Astrocyte (in vitro differentiated cells and primary cell): ENCODE results near the gene TNRC6A. TPM values are rescaled to one million over a fixed set of nuclear protein-coding genes. Genes with fewer than 3 reads are reported as not detected.

Experiments used
- DNase-seq: peaks from one replicate; pipeline ENCODE4 v3.0.0-alpha.2; 2010; ENCODE audit warnings: low read depth
- FAIRE-seq: peaks from 2 replicates; lab custom pipeline; 2011; peaks lifted over from hg19 to GRCh38; lab: Jason Lieb, UNC
- H2AFZ ChIP-seq: 2 replicates; pipeline ENCODE4 v1.6.0; 2012; ENCODE audit warnings: low read depth, low read length, inconsistent platforms
- H3K27ac ChIP-seq: 2 replicates; pipeline ENCODE4 v1.5.1; 2011; ENCODE audit warnings: low read depth, low read length, inconsistent platforms
- H3K27me3 ChIP-seq: 2 replicates; pipeline ENCODE4 v1.6.0; 2011; ENCODE audit warnings: low read length, inconsistent platforms; ENCODE audit not compliant: insufficient read depth
- H3K36me3 ChIP-seq: 2 replicates; pipeline ENCODE4 v1.5.1; 2011; ENCODE audit warnings: low read length, inconsistent platforms; ENCODE audit not compliant: insufficient read depth
- H3K4me1 ChIP-seq: 2 replicates; pipeline ENCODE4 v1.5.1; 2011; ENCODE audit warnings: low read length, inconsistent platforms; ENCODE audit not compliant: insufficient read depth
- H3K4me2 ChIP-seq: 2 replicates; pipeline ENCODE4 v1.6.0; 2012; ENCODE audit warnings: low read length, inconsistent platforms
- H3K4me3 ChIP-seq: 2 replicates; pipeline ENCODE4 v1.5.1; 2011; ENCODE audit warnings: low read depth, mild to moderate bottlenecking, low read length, inconsistent platforms; ENCODE audit not compliant: insufficient read depth
- H3K79me2 ChIP-seq: 2 replicates; pipeline ENCODE4 v1.6.0; 2012; ENCODE audit warnings: mild to moderate bottlenecking, low read length, inconsistent platforms; ENCODE audit not compliant: insufficient read depth
- H3K9ac ChIP-seq: 2 replicates; pipeline ENCODE4 v1.6.0; 2012; ENCODE audit warnings: mild to moderate bottlenecking, low read length, inconsistent platforms
- H3K9me3 ChIP-seq: 2 replicates; pipeline ENCODE4 v1.5.1; 2012; ENCODE audit warnings: low read depth, mild to moderate bottlenecking, low read length, inconsistent platforms; ENCODE audit not compliant: insufficient read depth
- H4K20me1 ChIP-seq: 2 replicates; pipeline ENCODE4 v1.6.0; 2012; ENCODE audit warnings: low read length, inconsistent platforms; ENCODE audit not compliant: insufficient read depth
- H3K27ac Mint-ChIP-seq: one replicate; pipeline ENCODE4 v1.8.0; 2021; ENCODE audit warnings: mild to moderate bottlenecking, mixed read lengths; ENCODE audit not compliant: unreplicated experiment
- H3K27me3 Mint-ChIP-seq: one replicate; pipeline ENCODE4 v1.8.0; 2021; ENCODE audit warnings: low read depth, mixed read lengths; ENCODE audit not compliant: unreplicated experiment
- H3K36me3 Mint-ChIP-seq: one replicate; pipeline ENCODE4 v1.8.0; 2021; ENCODE audit warnings: low read depth, mixed read lengths; ENCODE audit not compliant: unreplicated experiment
- H3K4me1 Mint-ChIP-seq: one replicate; pipeline ENCODE4 v1.8.0; 2021; ENCODE audit warnings: low read depth, mixed read lengths; ENCODE audit not compliant: unreplicated experiment
- H3K4me3 Mint-ChIP-seq: one replicate; pipeline ENCODE4 v1.8.0; 2021; ENCODE audit warnings: mild to moderate bottlenecking, moderate library complexity, mixed read lengths; ENCODE audit not compliant: unreplicated experiment
- H3K9me3 Mint-ChIP-seq: one replicate; pipeline ENCODE4 v1.8.0; 2021; ENCODE audit warnings: mild to moderate bottlenecking, mixed read lengths; ENCODE audit not compliant: unreplicated experiment
- EZH2 ChIP-seq: IDR thresholded peaks from 2 replicates; pipeline ENCODE4 v1.6.1; 2012; ENCODE audit warnings: mild to moderate bottlenecking, low read length, inconsistent platforms; ENCODE audit not compliant: insufficient read depth
- total RNA-seq: library from RNA; stranded (reverse); gene quantifications from 2 replicates; pipeline ENCODE4 v1.2.1, GENCODE V29; 2021
- TF ChIP-seq, protein P1 (sequence below): IDR thresholded peaks from 2 replicates; pipeline ENCODE4 v1.5.1; 2011; ENCODE audit warnings: low read depth, mild to moderate bottlenecking, inconsistent platforms, low read length, moderate library complexity; ENCODE audit not compliant: insufficient read depth

TNRC6A gene
- total RNA-seq, 1 donor from 2014 or later, result 51.1 TPM

DNA sequence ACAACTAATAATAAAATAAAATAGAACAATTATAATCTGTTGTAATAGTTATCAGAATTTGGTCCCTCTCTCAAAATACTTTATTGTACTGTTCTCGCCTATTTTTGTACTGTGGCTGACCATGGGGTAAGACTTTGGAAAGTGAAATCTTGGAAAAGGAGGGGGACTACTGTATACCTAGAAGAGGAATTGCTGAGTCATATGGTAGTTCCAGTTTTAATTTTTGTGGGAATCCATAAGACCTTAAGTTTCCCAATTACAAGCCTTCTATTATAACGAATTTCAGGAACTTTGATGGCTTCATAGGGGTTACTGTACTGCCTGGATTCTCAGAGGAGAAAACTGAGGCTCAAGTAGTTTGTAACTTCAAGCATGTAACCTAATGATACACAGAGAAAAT, 35.5 kb downstream of the TNRC6A start:
- peaks cover 16% of the 10 kb centered on the region for H3K36me3 ChIP-seq
- no peak overlapping the region for H2AFZ ChIP-seq
- no peak overlapping the region for H3K4me2 ChIP-seq
- H3K27ac Mint-ChIP-seq, result no peak overlapping the region
- no peak overlapping the region for H3K9ac ChIP-seq
- H3K27me3 ChIP-seq, result no peaks in the 10 kb centered on the region
- no peak overlapping the region for H3K27ac ChIP-seq
- H3K9me3 ChIP-seq, result no peaks in the 10 kb centered on the region
- TF ChIP-seq, protein P1, sequence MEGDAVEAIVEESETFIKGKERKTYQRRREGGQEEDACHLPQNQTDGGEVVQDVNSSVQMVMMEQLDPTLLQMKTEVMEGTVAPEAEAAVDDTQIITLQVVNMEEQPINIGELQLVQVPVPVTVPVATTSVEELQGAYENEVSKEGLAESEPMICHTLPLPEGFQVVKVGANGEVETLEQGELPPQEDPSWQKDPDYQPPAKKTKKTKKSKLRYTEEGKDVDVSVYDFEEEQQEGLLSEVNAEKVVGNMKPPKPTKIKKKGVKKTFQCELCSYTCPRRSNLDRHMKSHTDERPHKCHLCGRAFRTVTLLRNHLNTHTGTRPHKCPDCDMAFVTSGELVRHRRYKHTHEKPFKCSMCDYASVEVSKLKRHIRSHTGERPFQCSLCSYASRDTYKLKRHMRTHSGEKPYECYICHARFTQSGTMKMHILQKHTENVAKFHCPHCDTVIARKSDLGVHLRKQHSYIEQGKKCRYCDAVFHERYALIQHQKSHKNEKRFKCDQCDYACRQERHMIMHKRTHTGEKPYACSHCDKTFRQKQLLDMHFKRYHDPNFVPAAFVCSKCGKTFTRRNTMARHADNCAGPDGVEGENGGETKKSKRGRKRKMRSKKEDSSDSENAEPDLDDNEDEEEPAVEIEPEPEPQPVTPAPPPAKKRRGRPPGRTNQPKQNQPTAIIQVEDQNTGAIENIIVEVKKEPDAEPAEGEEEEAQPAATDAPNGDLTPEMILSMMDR, result no peak
- peaks cover 47% of the 10 kb centered on the region for H3K79me2 ChIP-seq
- H3K27me3 Mint-ChIP-seq, result no peaks in the 10 kb centered on the region
- no peak overlapping the region for H3K4me3 ChIP-seq
- DNase-seq, result no peak
- H3K4me1 ChIP-seq, result no peaks in the 10 kb centered on the region
- no peak overlapping the region for H3K4me3 Mint-ChIP-seq
- no peaks in the 10 kb centered on the region for H3K9me3 Mint-ChIP-seq
- peaks cover 29% of the 10 kb centered on the region for H4K20me1 ChIP-seq
- H3K4me1 Mint-ChIP-seq, result peaks cover 15% of the 10 kb centered on the region
- H3K36me3 Mint-ChIP-seq, result no peaks in the 10 kb centered on the region
- FAIRE-seq, result no peak

DNA sequence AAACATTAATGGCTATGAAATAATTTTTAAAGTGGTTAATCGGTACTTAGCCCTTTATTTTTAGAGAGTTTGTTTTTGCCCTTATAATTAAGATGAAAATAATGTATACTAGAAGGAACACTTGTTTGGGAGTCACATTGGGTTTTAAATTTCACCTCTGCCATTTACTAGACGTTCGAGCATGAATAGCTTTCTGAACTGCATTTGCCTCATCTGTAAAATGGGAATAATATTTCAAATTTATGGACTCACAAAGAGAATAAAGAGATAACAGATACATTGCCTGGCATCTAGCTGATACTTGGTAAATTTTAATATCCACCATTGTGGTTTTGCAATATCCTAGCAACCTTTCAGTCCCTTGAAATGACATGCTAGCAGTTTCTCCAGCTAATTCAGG, 36.6 kb downstream of the TNRC6A start:
- Histone ChIP-seq H2AFZ (no peak overlapping the region), H3K4me3 (no peak overlapping the region), H3K9ac (no peak overlapping the region), H3K4me2 (no peak overlapping the region), H3K9me3 (no peaks in the 10 kb centered on the region), H3K36me3 (peaks cover 11% of the 10 kb centered on the region), H3K27me3 (no peaks in the 10 kb centered on the region), H3K27ac (no peak overlapping the region), H3K79me2 (peaks cover 46% of the 10 kb centered on the region), H4K20me1 (peaks cover 29% of the 10 kb centered on the region), H3K4me1 (no peaks in the 10 kb centered on the region)
- H3K9me3 Mint-ChIP-seq, result no peaks in the 10 kb centered on the region
- peaks cover 23% of the 10 kb centered on the region for H3K4me1 Mint-ChIP-seq
- no peak for FAIRE-seq
- no peak for TF ChIP-seq EZH2
- TF ChIP-seq, protein P1, result no peak
- H3K27me3 Mint-ChIP-seq, result no peaks in the 10 kb centered on the region
- no peak for DNase-seq
- H3K27ac Mint-ChIP-seq, result no peak overlapping the region
- no peaks in the 10 kb centered on the region for H3K36me3 Mint-ChIP-seq
- H3K4me3 Mint-ChIP-seq, result no peak overlapping the region

DNA sequence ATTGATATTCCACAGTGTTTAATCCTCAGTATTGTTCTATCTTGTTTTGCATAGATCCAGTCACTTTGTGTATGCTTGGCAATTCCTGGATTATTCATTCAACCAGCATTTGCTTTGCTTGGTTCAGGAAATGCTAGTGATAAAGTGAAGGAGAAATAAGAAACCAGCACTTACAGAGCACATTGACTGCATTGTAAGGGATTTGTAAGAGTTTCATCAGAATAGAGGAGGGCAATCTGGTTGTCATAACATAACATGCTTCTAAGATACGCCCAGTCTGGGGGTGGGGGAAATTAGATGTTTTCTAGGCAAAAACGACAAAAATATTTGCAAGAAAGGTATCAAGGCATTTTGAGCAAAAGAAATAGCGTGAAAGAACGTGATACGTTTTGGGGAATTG, 40.4 kb downstream of the TNRC6A start:
- Histone ChIP-seq H3K4me1 (no peaks in the 10 kb centered on the region), H3K27me3 (no peaks in the 10 kb centered on the region), H3K4me3 (no peak overlapping the region), H4K20me1 (peaks cover 37% of the 10 kb centered on the region), H3K9me3 (no peaks in the 10 kb centered on the region), H3K79me2 (peaks cover 67% of the 10 kb centered on the region), H2AFZ (no peak overlapping the region), H3K36me3 (peaks cover 7% of the 10 kb centered on the region), H3K9ac (no peak overlapping the region), H3K4me2 (no peak overlapping the region), H3K27ac (no peak overlapping the region)
- Mint-ChIP-seq H3K4me3 (peak overlapping the region; percentile 13), H3K27me3 (no peaks in the 10 kb centered on the region), H3K36me3 (no peaks in the 10 kb centered on the region), H3K4me1 (peaks cover 27% of the 10 kb centered on the region), H3K27ac (peak overlapping the region; percentile 98), H3K9me3 (no peaks in the 10 kb centered on the region)
- TF ChIP-seq EZH2, result no peak
- TF ChIP-seq, protein P1, result no peak
- peak; percentile 19 for DNase-seq
- FAIRE-seq, result no peak
